ENCODE measurements around the gene CDHR2. TPM values are rescaled to one million over a fixed set of nuclear protein-coding genes. Genes with fewer than 3 reads are reported as not detected.

CDHR2 gene
- polyA plus RNA-seq, 1 experiment: not detected

DNA sequence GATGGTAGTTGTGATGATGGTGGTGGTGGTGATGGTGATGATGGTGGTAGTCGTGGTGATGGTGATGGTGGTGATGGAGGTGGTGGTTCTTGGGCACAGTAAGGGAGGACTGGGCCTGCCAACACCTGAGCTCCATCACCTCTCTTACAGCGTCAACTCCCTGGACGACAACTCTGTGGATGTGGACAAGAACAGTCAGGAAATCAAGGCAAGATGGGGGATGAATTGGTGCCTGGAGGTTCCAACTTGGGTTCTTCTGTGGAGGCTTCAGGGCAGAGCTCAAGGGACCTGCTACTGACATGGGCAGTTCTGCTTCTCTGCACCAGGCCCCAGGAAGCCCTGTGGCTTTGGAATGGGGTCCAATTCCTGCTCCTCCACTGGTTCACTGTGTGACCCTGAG lies 43.4 kb downstream of the CDHR2 start:
- ChIA-PET POLR2A (no interaction called here), CTCF (no interaction called here)
- TF ChIP-seq, protein P1, sequence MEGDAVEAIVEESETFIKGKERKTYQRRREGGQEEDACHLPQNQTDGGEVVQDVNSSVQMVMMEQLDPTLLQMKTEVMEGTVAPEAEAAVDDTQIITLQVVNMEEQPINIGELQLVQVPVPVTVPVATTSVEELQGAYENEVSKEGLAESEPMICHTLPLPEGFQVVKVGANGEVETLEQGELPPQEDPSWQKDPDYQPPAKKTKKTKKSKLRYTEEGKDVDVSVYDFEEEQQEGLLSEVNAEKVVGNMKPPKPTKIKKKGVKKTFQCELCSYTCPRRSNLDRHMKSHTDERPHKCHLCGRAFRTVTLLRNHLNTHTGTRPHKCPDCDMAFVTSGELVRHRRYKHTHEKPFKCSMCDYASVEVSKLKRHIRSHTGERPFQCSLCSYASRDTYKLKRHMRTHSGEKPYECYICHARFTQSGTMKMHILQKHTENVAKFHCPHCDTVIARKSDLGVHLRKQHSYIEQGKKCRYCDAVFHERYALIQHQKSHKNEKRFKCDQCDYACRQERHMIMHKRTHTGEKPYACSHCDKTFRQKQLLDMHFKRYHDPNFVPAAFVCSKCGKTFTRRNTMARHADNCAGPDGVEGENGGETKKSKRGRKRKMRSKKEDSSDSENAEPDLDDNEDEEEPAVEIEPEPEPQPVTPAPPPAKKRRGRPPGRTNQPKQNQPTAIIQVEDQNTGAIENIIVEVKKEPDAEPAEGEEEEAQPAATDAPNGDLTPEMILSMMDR (IDR thresholded peaks at IDR 0.05; ENCODE audit: low read depth, low read length): no peak
- Histone ChIP-seq H3K27me3 (ENCODE audit: control insufficient read depth, insufficient read depth, low read length) (no peaks in the 10 kb centered on the region), H3K27ac (ENCODE audit: low read depth, low read length) (no peak overlapping the region), H3K9me3 (ENCODE audit: control insufficient read depth, insufficient read depth, low read length) (peaks cover 7% of the 10 kb centered on the region), H3K4me3 (ENCODE audit: low read depth, low read length) (no peak overlapping the region)
- no peak for DNase-seq (ENCODE audit: low read depth, low spot score)

DNA sequence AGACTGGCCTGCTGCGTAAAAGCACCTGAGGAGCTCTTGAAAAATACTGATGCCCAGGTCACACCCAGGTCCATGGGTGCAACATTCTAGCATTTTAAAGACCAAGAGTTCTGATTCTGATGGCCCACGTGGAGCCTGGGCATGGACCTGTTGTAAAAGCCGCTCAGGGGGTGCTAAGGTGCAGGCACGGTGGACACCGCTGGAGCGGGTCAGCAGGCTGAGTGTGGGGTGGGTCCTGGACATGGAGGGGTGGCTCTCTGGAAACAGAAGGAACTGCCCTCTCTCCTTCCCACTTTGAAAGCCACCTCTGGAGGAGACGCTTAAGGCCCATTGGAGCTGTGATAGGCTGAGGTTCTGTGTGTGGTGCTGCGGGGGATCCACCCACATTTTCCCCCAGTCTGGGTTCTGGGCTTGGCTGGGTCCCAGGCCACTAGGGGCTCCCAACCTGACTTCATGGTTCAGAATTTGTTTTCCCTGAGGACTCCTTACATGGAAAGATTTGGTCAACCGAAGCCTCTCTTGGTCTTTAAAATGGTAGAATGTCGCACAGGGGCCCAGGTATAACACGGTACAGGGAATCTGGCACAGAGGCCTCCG lies 44.2 kb downstream of the CDHR2 start:
- DNase-seq (ENCODE audit: low read depth, low spot score): no peak
- peaks cover 7% of the 10 kb centered on the region for H3K9me3 ChIP-seq (ENCODE audit: control insufficient read depth, insufficient read depth, low read length)
- H3K27me3 ChIP-seq (ENCODE audit: control insufficient read depth, insufficient read depth, low read length): no peaks in the 10 kb centered on the region
- CTCF ChIA-PET: no interaction called here
- H3K27ac ChIP-seq (ENCODE audit: low read depth, low read length): no peak overlapping the region
- TF ChIP-seq, protein P1 (IDR thresholded peaks at IDR 0.05; ENCODE audit: low read depth, low read length): no peak
- POLR2A ChIA-PET: no interaction called here
- H3K4me3 ChIP-seq (ENCODE audit: low read depth, low read length): no peak overlapping the region

DNA sequence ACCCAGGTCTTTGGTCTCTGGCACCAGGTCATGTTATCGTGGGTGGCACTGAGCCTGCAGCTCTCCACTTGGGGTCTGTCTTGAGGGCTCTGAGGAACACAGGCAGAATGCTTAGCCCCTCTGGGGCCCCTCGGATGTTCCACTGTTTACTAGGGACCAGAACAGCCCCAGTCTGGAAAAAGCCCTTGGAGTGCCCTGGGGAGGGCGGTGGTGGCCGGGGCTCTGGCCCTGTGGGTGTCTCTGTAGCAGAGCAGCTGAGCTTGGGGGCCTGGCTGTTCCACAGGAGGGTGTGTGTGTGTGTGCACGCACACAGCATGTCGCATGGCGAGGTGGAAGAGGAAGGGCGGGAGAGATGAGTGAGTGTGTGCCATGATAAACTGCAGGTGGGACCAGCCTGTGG lies 45.4 kb downstream of the CDHR2 start:
- CTCF ChIA-PET: no interaction called here
- POLR2A ChIA-PET: no interaction called here
- no peak for DNase-seq (ENCODE audit: low read depth, low spot score)

DNA sequence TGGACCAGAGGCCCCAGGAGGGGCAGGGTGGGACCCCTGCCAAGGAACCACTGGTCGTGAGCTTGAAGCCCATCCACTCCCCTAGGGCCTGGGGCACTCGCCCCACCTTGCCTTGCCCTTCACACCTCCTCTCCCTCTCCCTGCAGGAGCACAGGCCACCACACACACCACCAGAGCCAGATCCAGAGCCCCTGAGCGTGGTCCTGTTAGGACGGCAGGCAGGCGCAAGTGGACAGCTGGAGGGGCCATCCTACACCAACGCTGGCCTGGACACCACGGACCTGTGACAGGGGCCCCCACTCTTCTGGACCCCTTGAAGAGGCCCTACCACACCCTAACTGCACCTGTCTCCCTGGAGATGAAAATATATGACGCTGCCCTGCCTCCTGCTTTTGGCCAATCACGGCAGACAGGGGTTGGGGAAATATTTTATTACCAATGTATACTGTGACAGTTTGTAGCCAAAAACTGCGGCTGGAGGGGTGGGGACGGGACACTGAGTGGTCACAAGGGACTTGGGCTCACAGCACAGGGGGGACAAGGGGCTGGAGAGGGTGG lies 46.3 kb downstream of the CDHR2 start:
- Histone ChIP-seq H3K9me3 (ENCODE audit: control insufficient read depth, insufficient read depth, low read length) (peaks cover 7% of the 10 kb centered on the region), H3K4me3 (ENCODE audit: low read depth, low read length) (no peak overlapping the region), H3K27ac (ENCODE audit: low read depth, low read length) (no peak overlapping the region), H3K27me3 (ENCODE audit: control insufficient read depth, insufficient read depth, low read length) (no peaks in the 10 kb centered on the region)
- DNase-seq (ENCODE audit: low read depth, low spot score): no peak
- ChIA-PET POLR2A (no interaction called here), CTCF (interaction anchor here (0.9 to 1.2 kb wide), 2 partner anchors 22 to 65 kb away, joined by 3 to 4 read pairs; no protein-coding TSS in a partner anchor)
- TF ChIP-seq, protein P1 (IDR thresholded peaks at IDR 0.05; ENCODE audit: low read depth, low read length): no peak

More for the DNA sequence above, 45.4 kb downstream of the CDHR2 start:
- TF ChIP-seq, protein P1 (IDR thresholded peaks at IDR 0.05; ENCODE audit: low read depth, low read length): no peak
- H3K27me3 ChIP-seq (ENCODE audit: control insufficient read depth, insufficient read depth, low read length): no peaks in the 10 kb centered on the region
- no peak overlapping the region for H3K27ac ChIP-seq (ENCODE audit: low read depth, low read length)
- H3K4me3 ChIP-seq (ENCODE audit: low read depth, low read length): no peak overlapping the region
- H3K9me3 ChIP-seq (ENCODE audit: control insufficient read depth, insufficient read depth, low read length): peaks cover 7% of the 10 kb centered on the region

DNA sequence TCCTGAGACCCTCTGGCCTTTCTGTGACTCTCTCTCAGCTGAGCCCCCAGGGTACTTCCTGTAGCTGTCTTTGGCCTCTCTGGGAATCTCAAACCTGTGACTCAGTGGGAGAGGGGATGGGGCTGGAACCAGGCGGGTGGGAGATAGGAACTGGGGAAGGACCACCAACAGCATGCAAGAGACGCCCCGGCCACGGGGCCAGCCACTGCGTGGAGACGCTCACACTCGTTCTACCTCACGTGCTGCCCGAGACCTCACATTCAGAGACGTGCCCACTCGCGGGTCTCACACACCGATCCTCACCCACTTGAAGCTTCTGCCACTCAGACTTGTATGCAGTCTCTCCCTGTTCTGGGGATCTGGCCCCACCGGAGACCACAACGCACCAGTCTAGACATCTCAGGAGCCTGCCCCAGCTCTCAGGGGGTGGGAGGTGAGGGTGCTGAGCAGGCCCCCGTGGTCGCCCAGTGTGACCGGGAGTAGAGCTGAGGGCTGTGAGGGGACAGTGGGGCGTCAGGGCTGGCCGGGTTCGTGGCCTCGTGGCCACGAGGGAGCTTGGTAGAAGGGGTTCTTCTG lies 47.0 kb downstream of the CDHR2 start:
- H3K4me3 ChIP-seq (ENCODE audit: low read depth, low read length): no peak overlapping the region
- TF ChIP-seq, protein P1 (IDR thresholded peaks at IDR 0.05; ENCODE audit: low read depth, low read length): no peak
- DNase-seq (ENCODE audit: low read depth, low spot score): no peak
- ChIA-PET POLR2A (no interaction called here), CTCF (interaction anchor here (0.9 to 1.2 kb wide), 2 partner anchors 23 to 64 kb away, joined by 3 to 4 read pairs; no protein-coding TSS in a partner anchor)
- H3K27ac ChIP-seq (ENCODE audit: low read depth, low read length): no peak overlapping the region
- H3K9me3 ChIP-seq (ENCODE audit: control insufficient read depth, insufficient read depth, low read length): peaks cover 3% of the 10 kb centered on the region
- no peaks in the 10 kb centered on the region for H3K27me3 ChIP-seq (ENCODE audit: control insufficient read depth, insufficient read depth, low read length)
